ENCODE results near the gene FCHSD2.
"Not testable (repeated sequence)": the region's sequence is repeated elsewhere in the genome, so short reads cannot be mapped to it uniquely, and the experiment has no call there.

GRCh38 chr11:73123892-73124291 is 18.2 kb downstream of the FCHSD2 start:
- TF ChIP-seq CTCF, POLR2A (IDR thresholded peaks at IDR 0.05): not testable (repeated sequence)
